HepG2 (cell line): ENCODE results near the gene MLC1. TPM values are rescaled to one million over a fixed set of nuclear protein-coding genes. Genes with fewer than 3 reads are reported as not detected.
A peak's percentile ranks its signal among the peaks of the same experiment; 100 is the strongest.

Experiments
- ATAC-seq: fragments of 200-7000 bp; cut with Tn5 transposase; 3 replicates; pipeline ENCODE4 v1.9.1; 2020; ENCODE audit warnings: mild to moderate bottlenecking, moderate library complexity
- BruUV-seq: library from RNA; stranded (reverse); fragments of 400-500 nt; replicated peaks from 2 replicates; lab custom pipeline; 2021; lab: Mats Ljungman, UMichigan
- CTCF ChIA-PET: fragments of 300-600 bp; formaldehyde crosslinking; extraction: SDS; loops from one replicate; lab custom pipeline; 2021; ENCODE audit warnings: low total read pairs, inconsistent platforms, low intra/inter-chr PET ratio; lab: Yijun Ruan, JAX
- POLR2A ChIA-PET: fragments of 350-600 bp; sonication (Branson Sonifier 250); formaldehyde crosslinking; loops from one replicate; lab custom pipeline; 2020; ENCODE audit warnings: antibody characterized with exemption, inconsistent platforms; lab: Yijun Ruan, JAX
- DNase-seq: peaks from one replicate; pipeline ENCODE4 v3.0.0-alpha.2; 2015; ENCODE audit warnings: low spot score
- FAIRE-seq: peaks from 3 replicates; lab custom pipeline; 2011; peaks lifted over from hg19 to GRCh38; lab: Jason Lieb, UNC
- H2AFZ ChIP-seq: one replicate; pipeline ENCODE4 v1.6.1; 2011; ENCODE audit warnings: low read length, inconsistent platforms
- H3K27ac ChIP-seq: fragments of 300-600 bp; 3 replicates; pipeline ENCODE4 v1.8.0; 2011; ENCODE audit warnings: mixed run types, mild to moderate bottlenecking, mixed read lengths, low read length, inconsistent platforms; ENCODE audit not compliant: insufficient read depth; ENCODE audit errors: extremely low read length
- H3K27me3 ChIP-seq, 2 experiments: fragments of 200-600 bp in 1 of 2; 2 replicates in 1 of 2; 3 replicates in 1 of 2; pipeline versions ENCODE4 v1.6.0 to v1.8.0; 2011; ENCODE audit warnings: low read length in 2 of 2, mild to moderate bottlenecking in 2 of 2, moderate library complexity in 2 of 2, inconsistent platforms in 1 of 2; ENCODE audit not compliant: insufficient read depth in 2 of 2, control insufficient read depth in 1 of 2
- H3K36me3 ChIP-seq, 2 experiments: fragments of 200-600 bp in 1 of 2; replicated peaks in 1 of 2; 2 replicates in 1 of 2; 3 replicates in 1 of 2; pipeline versions ENCODE4 v1.5.1 to v1.8.0; 2011; ENCODE audit warnings: low read length in 2 of 2, inconsistent platforms in 1 of 2; ENCODE audit not compliant: insufficient read depth in 2 of 2, control insufficient read depth in 1 of 2
- H3K4me1 ChIP-seq: 2 replicates; pipeline ENCODE4 v1.5.1; 2012; ENCODE audit warnings: low read length, inconsistent platforms; ENCODE audit not compliant: insufficient read depth
- H3K4me2 ChIP-seq: 2 replicates; pipeline ENCODE4 v1.6.0; 2011; ENCODE audit warnings: low read depth, low read length, inconsistent platforms
- H3K4me3 ChIP-seq, 3 experiments: fragments of 200-600 bp in 1 of 3; sonication (generic), shearing (Covaris generic) in 1 of 3; replicated peaks in 1 of 3; 2 replicates each; pipeline ENCODE4 v1.5.1; 2011 to 2016; ENCODE audit warnings: low read length in 3 of 3, inconsistent platforms in 2 of 3, low read depth in 2 of 3, mild to moderate bottlenecking in 2 of 3, control low read depth in 1 of 3, mixed read lengths in 1 of 3; ENCODE audit not compliant: insufficient read depth in 1 of 3
- H3K79me2 ChIP-seq: one replicate; pipeline ENCODE4 v1.6.1; 2011; ENCODE audit warnings: low read length, inconsistent platforms; ENCODE audit not compliant: insufficient read depth
- H3K9ac ChIP-seq: 2 replicates; pipeline ENCODE4 v1.6.0; 2011; ENCODE audit warnings: mild to moderate bottlenecking, low read depth, low read length, inconsistent platforms; ENCODE audit not compliant: insufficient read depth
- H3K9me3 ChIP-seq: 2 replicates; pipeline ENCODE4 v1.5.1; 2012; ENCODE audit warnings: mild to moderate bottlenecking, low read length
- H4K20me1 ChIP-seq: 2 replicates; pipeline ENCODE4 v1.6.0; 2011; ENCODE audit warnings: inconsistent platforms, mild to moderate bottlenecking, low read length, moderate library complexity; ENCODE audit not compliant: insufficient read depth
- CEBPG ChIP-seq: IDR thresholded peaks from 2 replicates; pipeline ENCODE4 v1.6.1; 2016
- CREB3 ChIP-seq: sonication (generic); formaldehyde crosslinking; IDR thresholded peaks from 2 replicates; pipeline ENCODE4 v1.5.0; 2020; ENCODE audit warnings: missing genetic modification reagents
- KDM2A ChIP-seq: sonication (generic); formaldehyde crosslinking; IDR thresholded peaks from 2 replicates; pipeline ENCODE4 v1.4.0; 2020; ENCODE audit warnings: low read depth, missing genetic modification reagents, borderline replicate concordance
- KIAA2018 ChIP-seq: sonication (generic); formaldehyde crosslinking; IDR thresholded peaks from 2 replicates; pipeline ENCODE4 v1.5.0; 2020; ENCODE audit warnings: mild to moderate bottlenecking, missing genetic modification reagents, borderline replicate concordance
- MAFK ChIP-seq, 2 experiments: IDR thresholded peaks in 1 of 2; conservative IDR thresholded peaks in 1 of 2; 2 replicates each; pipeline ENCODE4 v1.6.1; 2011; ENCODE audit warnings: improper control_type of control experiment in 2 of 2, low read length in 2 of 2
- TCF7 ChIP-seq: sonication (generic); IDR thresholded peaks from 2 replicates; pipeline ENCODE4 v1.6.1; 2016; ENCODE audit warnings: antibody characterized with exemption, low read depth
- TFAP4 ChIP-seq: sonication (generic); IDR thresholded peaks from 2 replicates; pipeline ENCODE4 v1.6.1; 2016; ENCODE audit warnings: low read depth, borderline replicate concordance
- ZC3H13 ChIP-seq: sonication (generic); formaldehyde crosslinking; IDR thresholded peaks from 2 replicates; pipeline ENCODE4 v1.8.1; 2023; ENCODE audit warnings: mild to moderate bottlenecking, missing genetic modification reagents, moderate library complexity
- WGBS: methylation state at CpG from one replicate; pipeline ENCODE4 v1.1.6; 2017; ENCODE audit warnings: low lambda C conversion rate; 5-methylcytosine and 5-hydroxymethylcytosine counted together
- in situ Hi-C: cut with HindIII; loops from 2 replicates; pipeline ENCODE4 v1.10.0; 2017; ENCODE audit warnings: low pct_unique_long_range_greater_than_20kb; ENCODE audit not compliant: extremely low pct_ligation_motif_present
- intact Hi-C: fragments of 100-400 bp; cut with micrococcal nuclease; formaldehyde crosslinking; loops from one replicate; pipeline ENCODE4 v1.10.0; 2022; ENCODE audit not compliant: unreplicated experiment
- polyA plus RNA-seq, 8 experiments: library from polyadenylated mRNA; depleted of rRNA in 3 of 8; stranded (reverse) in 7 of 8; unstranded in 1 of 8; fragments of >200 nt; fragmentation: Illumina TruSeq in 4 of 8; extraction: Trizol in 4 of 8; gene quantifications; 2 replicates each; pipeline versions ENCODE4 v1.2.1 to v1.2.3, GENCODE V29; 2011 to 2016; ENCODE audit warnings: low read depth in 4 of 8, missing spikeins in 1 of 8, mixed read lengths in 1 of 8; ENCODE audit not compliant: insufficient read depth in 1 of 8
- total RNA-seq, 5 experiments: library from RNA; depleted of rRNA; stranded (reverse); fragments of >200 nt; fragmentation: Illumina TruSeq; extraction: Trizol; gene quantifications; 2 replicates each; pipeline ENCODE4 v1.2.3, GENCODE V29; 2016; ENCODE audit warnings: low read depth in 1 of 5
- TF ChIP-seq, protein P1 (sequence below), 2 experiments: fragments of 450-650 bp in 1 of 2; sonication (generic) in 1 of 2; formaldehyde crosslinking; IDR thresholded peaks; 2 replicates each; pipeline versions ENCODE4 v1.5.0 to v1.8.0; 2020 to 2022; ENCODE audit warnings: mild to moderate bottlenecking in 1 of 2, missing genetic modification reagents in 1 of 2

Gene MLC1
- total and polyA plus RNA-seq, 2 of the 13 experiments (the other 11 are each of a cell fraction or from before 2014, with no cell fraction given): not detected

DNA sequence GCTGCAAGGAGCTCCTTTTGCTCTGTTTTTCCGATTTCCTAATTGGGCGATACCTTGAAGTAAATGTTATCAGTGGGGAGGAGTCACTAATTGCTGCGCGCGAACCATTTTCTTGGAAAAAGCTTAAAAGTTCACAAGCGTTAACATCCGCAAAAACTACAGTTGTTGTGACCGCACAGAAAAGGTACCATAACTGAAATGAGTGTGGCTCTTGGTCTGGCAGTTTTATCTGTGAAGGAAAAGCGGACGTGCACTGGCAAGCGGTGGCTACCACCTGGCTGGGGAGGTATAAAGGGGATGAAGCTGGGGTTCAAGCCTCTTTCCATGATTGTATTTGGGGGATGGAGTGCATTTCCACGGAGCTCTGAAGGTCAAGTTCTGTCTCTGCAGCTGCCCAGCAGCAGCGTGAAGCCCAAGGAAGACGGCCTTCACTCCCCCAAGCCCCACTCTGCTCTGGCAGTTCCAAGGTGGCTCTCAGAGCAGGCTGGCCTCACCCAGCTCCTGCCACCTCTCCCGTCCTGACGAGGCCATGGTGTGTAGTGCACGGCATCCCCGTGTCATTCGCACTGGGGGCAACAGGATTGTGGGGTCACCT lies 32.0 kb upstream of the MLC1 start (continued):
- no peak for TF ChIP-seq ZC3H13 (CRISPR knock-in tag)

DNA sequence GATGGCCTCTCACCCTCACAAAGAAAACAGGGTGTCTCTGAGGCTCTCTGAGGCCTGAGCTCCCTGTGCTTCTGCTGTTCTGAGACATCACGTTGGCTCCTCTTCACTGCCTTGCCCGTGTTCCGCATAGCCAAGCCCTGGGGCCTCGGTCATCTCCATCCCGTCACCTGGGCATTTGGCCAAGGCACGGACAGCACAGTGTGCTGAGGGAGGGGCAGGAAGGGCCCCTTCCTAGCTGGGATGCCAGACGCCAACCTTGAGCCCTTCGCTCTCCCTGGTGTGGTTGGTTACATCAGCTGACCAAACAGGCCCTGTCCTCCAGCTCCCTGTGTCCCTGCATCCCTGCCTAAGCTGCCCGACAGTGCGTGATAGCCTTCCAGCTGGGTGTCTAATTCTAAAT lies 30.5 kb upstream of the MLC1 start:
- Histone ChIP-seq H3K9ac (no peak overlapping the region), H2AFZ (no peak overlapping the region), H3K27ac (no peak overlapping the region), H3K27me3 (peaks cover 15 to 64% of the 10 kb centered on the region in 2 experiments), H3K36me3 (no peaks in the 10 kb centered on the region), H3K79me2 (no peaks in the 10 kb centered on the region), H3K4me3 (no peak overlapping the region), H3K4me2 (no peak overlapping the region), H3K9me3 (no peaks in the 10 kb centered on the region), H4K20me1 (no peaks in the 10 kb centered on the region), H3K4me1 (peaks cover 29% of the 10 kb centered on the region)
- WGBS: 4% methylated on average over 7 of the region's 10 CpGs
- in situ Hi-C loops (no loop called here), intact Hi-C loops (no loop called here)
- POLR2A ChIA-PET: no interaction called here
- BruUV-seq: no TSS peak
- CTCF ChIA-PET: no interaction called here
- ATAC-seq (peak; percentile 73), DNase-seq (peak; percentile 46), FAIRE-seq (no peak)
- TF ChIP-seq CREB3 (CRISPR knock-in tag) (no peak), MAFK (conservative IDR thresholded peaks at IDR 0.05 in 1 of 2, IDR thresholded peaks at IDR 0.05 in 1 of 2; ENCODE audit: low read length in 2 of 2) (no peak), KDM2A (CRISPR knock-in tag) (0 out of 2 replicates have a peak, but pooled peaks have one; percentile 36), TCF7 (no peak), KIAA2018 (CRISPR knock-in tag) (no peak), TFAP4 (peak; percentile 55; the same call in 1 of the 2 replicates), CEBPG (CRISPR knock-in tag) (peak; percentile 24; the same call in 1 of the 2 replicates)
- TF ChIP-seq, protein P1, sequence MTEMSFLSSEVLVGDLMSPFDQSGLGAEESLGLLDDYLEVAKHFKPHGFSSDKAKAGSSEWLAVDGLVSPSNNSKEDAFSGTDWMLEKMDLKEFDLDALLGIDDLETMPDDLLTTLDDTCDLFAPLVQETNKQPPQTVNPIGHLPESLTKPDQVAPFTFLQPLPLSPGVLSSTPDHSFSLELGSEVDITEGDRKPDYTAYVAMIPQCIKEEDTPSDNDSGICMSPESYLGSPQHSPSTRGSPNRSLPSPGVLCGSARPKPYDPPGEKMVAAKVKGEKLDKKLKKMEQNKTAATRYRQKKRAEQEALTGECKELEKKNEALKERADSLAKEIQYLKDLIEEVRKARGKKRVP (CRISPR knock-in tag; IDR thresholded peaks at IDR 0.05): peak in 1 of 2 experiments; percentile 90; a peak in 2 of 4 replicates
